Measurements from ENCODE around the gene PPL. TPM values are rescaled to one million over a fixed set of nuclear protein-coding genes. Genes with fewer than 3 reads are reported as not detected.

Gene PPL
- total RNA-seq, 1 experiment from 2014 or later: 28.5 TPM

GRCh38 chr16:4865231-4865860 is 71.6 kb downstream of the PPL start (continued):
- TF ChIP-seq JAZF1 (CRISPR knock-in tag; IDR thresholded peaks at IDR 0.05) (no peak), CDX4 (CRISPR knock-in tag; IDR thresholded peaks at IDR 0.05; ENCODE audit: borderline replicate concordance) (no peak), KAT7 (CRISPR knock-in tag; IDR thresholded peaks at IDR 0.05; ENCODE audit: borderline replicate concordance) (no peak), ZNF512 (CRISPR knock-in tag; IDR thresholded peaks at IDR 0.05; ENCODE audit: borderline replicate concordance) (no peak)

- TF ChIP-seq ATF6 (CRISPR knock-in tag; IDR thresholded peaks at IDR 0.05) (no peak), HMGXB4 (CRISPR knock-in tag; IDR thresholded peaks at IDR 0.05) (no peak), AR (CRISPR knock-in tag; IDR thresholded peaks at IDR 0.05) (no peak), NR2C2 (CRISPR knock-in tag; IDR thresholded peaks at IDR 0.05) (no peak), PREB (CRISPR knock-in tag; IDR thresholded peaks at IDR 0.05; ENCODE audit: borderline replicate concordance) (no peak), JAZF1 (CRISPR knock-in tag; IDR thresholded peaks at IDR 0.05) (no peak), NFE2L1 (CRISPR knock-in tag; IDR thresholded peaks at IDR 0.05) (no peak), ZNF396 (CRISPR knock-in tag; IDR thresholded peaks at IDR 0.05; ENCODE audit: borderline replicate concordance) (no peak)
- no peak for ATAC-seq
- H3K27ac Mint-ChIP-seq: no peak overlapping the region
- no peaks in the 10 kb centered on the region for H3K4me1 Mint-ChIP-seq
- no peak overlapping the region for H3K4me3 Mint-ChIP-seq
- H3K27me3 Mint-ChIP-seq (ENCODE audit: low read depth): no peaks in the 10 kb centered on the region
- no peaks in the 10 kb centered on the region for H3K9me3 Mint-ChIP-seq
- CTCF ChIA-PET: no interaction called here
- POLR2A ChIA-PET: no interaction called here
- no peak for DNase-seq (ENCODE audit: low spot score)
- peaks cover 40% of the 10 kb centered on the region for H3K36me3 Mint-ChIP-seq
These were observed 72.2 kb downstream of the PPL start for GRCh38 chr16:4864728-4865127.

GRCh38 chr16:4862639-4863038 is 74.3 kb downstream of the PPL start:
- ATAC-seq: no peak
- ChIA-PET CTCF (no interaction called here), POLR2A (interaction anchor here (0.5 kb wide), 1 partner anchor 284 kb away, joined by 3 read pairs; no protein-coding TSS in a partner anchor)
- no peaks in the 10 kb centered on the region for H3K4me1 Mint-ChIP-seq
- no peak overlapping the region for H3K4me3 Mint-ChIP-seq
- no peaks in the 10 kb centered on the region for H3K27me3 Mint-ChIP-seq (ENCODE audit: low read depth)
- no peaks in the 10 kb centered on the region for H3K9me3 Mint-ChIP-seq
- no peak for DNase-seq (ENCODE audit: low spot score)
- peaks cover 47% of the 10 kb centered on the region for H3K36me3 Mint-ChIP-seq
- H3K27ac Mint-ChIP-seq: 0 out of 2 replicates have a peak overlapping the region, but pooled peaks have one; percentile 28
- TF ChIP-seq FOXK1 (CRISPR knock-in tag; IDR thresholded peaks at IDR 0.05) (no peak), ZNF512 (CRISPR knock-in tag; IDR thresholded peaks at IDR 0.05; ENCODE audit: borderline replicate concordance) (no peak), ZNF423 (CRISPR knock-in tag; IDR thresholded peaks at IDR 0.05) (no peak), AFF4 (CRISPR knock-in tag; IDR thresholded peaks at IDR 0.05; ENCODE audit: borderline replicate concordance) (no peak), EMX1 (CRISPR knock-in tag; IDR thresholded peaks at IDR 0.05) (no peak), SOX15 (CRISPR knock-in tag; IDR thresholded peaks at IDR 0.05) (no peak)
